ENCODE measurements around the gene ANGPTL8.

Gene ANGPTL8, protein sequence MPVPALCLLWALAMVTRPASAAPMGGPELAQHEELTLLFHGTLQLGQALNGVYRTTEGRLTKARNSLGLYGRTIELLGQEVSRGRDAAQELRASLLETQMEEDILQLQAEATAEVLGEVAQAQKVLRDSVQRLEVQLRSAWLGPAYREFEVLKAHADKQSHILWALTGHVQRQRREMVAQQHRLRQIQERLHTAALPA

DNA sequence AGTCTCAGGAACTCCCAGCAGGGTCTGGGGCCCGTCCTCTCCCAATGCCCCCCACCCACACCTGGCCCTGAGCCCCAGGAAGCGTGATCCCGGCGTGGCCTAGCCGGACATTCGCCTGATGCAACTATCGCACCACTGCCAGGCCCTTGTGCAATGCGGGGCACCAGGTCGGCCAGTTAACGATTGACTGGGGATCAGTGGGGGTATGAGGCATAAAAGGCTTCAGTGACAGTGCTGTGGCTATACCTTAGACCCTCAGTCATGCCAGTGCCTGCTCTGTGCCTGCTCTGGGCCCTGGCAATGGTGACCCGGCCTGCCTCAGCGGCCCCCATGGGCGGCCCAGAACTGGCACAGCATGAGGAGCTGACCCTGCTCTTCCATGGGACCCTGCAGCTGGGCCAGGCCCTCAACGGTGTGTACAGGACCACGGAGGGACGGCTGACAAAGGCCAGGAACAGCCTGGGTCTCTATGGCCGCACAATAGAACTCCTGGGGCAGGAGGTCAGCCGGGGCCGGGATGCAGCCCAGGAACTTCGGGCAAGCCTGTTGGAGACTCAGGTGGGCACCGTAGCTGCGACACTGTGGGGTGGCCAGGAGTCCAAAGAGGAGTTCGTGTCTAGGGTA is at the start of gene ANGPTL8:
Gene ANGPTL8, plus strand, starts transcription at position 243 of the 624 bp plus-strand sequence. Its CDS starts 19 bp downstream, at position 262.
- no peak for DNase-seq

DNA sequence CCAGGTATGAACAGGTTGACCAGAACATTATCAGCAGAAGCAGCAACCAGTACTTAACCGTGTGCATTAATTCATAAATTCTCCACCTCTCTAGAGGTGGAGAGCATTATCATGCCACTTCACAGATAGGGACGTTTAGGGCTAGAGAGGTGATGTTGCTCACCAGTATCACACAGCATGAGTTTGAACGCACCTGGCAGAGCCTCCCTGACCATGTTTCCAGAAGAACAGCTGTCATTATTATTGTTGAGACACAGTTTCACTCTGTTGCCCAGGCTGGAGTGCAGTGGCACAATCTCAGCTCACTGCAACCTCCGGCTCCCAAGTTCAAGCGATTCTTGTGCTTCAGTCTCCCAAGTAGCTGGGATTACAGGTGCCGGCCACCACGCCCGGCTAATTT is 48.9 kb upstream of the ANGPTL8 start:
- DNase-seq, result no peak

DNA sequence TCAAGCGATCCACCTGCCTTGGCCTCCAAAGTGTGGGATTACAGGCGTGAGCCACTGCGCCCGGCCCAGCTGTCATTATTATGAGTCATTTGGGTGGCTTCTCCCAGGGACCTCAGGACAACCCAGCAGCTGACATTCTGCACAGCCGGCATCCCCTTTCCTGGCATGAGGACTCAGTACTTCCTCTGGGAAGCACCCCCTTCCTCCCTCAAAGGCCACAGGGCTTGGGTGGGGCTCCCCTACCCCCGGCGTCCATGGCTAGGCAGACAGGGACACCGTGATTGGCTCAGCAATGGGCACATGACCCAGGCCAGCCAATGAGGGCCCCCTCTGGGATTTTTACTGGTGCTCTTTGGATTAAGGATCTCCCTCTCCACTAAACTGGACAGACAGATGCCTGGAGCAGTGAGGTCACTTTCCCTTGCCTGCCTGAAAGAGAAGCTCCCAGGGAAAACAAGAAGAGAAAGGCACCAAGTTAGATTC is 48.1 kb upstream of the ANGPTL8 start:
- no peak for DNase-seq

DNA sequence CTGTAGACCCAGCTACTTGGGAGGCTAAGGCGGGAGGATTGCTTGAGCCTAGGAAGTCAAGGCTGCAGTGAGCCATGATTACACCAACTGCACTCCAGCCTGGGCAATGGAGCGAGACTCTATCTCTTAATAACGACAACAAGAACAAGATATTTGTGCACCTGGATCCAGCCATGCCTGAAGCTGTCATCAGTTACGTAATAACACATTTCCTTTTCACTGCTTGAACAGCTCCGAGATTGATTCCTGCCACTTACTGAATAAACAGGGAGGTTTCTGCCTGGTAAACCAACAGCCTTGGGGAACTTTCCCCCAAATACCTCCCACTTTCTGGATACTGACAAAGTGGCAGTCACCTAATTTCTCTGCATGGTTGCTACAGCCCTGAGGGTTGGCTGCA is 47.5 kb upstream of the ANGPTL8 start:
- DNase-seq, result no peak

DNA sequence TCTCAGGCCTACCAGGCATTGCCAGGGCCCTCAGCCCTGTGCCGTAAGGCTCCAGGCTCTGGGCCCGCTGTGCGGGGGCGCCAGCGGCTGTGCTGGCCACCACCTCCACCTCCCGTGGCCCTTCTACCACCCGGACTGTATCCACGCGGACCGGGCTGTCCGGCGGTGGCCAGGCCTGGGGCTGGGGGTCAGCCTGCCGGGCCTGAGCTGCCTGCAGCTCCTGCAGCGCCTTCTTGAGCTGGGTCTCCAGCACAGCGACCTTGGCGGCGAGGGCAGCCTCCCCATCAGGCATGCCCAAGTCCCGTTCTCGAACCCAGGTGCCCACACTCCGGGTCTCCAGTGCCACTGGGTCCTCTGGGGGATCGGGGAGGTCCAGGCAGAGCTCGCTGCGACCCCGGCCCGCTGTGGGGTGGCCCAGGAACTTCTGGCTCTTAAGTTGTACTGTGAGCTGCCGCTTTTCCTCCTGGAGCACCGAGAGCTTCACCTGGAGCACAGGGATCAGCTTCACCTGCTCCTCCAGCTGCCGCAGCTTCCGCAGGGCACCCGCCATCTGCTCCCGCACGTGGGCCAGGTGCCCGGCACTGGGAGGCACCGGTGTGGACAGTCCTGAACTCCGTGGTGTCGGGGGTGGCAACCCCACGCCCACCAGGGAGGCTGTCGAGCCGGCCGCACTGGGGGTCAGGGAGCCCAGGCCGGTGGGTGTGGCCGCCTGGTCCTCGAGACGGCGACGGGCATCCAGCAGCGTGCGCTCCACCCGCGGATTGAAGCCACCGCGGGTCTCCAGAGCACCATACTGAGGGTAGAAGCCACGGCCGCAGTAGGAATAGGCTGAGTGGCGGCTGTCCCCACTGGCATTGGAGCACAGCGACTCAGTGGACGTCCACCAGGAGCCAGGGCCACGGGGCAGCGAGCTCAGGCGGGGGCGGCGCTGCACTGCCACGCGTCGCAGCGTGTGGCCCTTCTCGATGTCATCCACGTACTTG is 46.2 kb upstream of the ANGPTL8 start:
- no peak for DNase-seq

DNA sequence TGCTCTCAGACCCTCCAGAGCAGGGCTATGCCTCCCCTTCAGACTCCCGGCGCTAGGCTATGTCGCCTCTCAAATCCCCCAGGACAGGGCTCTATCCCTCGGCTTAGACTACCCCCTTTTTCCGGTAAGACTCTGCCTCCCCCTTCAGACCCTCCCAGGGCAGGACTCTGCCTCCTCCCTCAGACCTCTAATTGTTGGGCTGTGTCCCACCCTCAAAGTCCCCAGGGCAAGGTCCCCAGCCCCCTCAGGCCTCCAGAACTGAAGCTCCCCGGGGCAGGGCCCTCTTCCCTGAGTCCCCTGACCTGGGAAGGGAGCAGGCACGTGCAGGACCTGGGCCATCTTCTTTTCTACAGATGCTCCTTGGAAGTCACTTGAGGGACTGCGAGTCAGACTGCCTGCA is 45.2 kb upstream of the ANGPTL8 start:
- no peak for DNase-seq

DNA sequence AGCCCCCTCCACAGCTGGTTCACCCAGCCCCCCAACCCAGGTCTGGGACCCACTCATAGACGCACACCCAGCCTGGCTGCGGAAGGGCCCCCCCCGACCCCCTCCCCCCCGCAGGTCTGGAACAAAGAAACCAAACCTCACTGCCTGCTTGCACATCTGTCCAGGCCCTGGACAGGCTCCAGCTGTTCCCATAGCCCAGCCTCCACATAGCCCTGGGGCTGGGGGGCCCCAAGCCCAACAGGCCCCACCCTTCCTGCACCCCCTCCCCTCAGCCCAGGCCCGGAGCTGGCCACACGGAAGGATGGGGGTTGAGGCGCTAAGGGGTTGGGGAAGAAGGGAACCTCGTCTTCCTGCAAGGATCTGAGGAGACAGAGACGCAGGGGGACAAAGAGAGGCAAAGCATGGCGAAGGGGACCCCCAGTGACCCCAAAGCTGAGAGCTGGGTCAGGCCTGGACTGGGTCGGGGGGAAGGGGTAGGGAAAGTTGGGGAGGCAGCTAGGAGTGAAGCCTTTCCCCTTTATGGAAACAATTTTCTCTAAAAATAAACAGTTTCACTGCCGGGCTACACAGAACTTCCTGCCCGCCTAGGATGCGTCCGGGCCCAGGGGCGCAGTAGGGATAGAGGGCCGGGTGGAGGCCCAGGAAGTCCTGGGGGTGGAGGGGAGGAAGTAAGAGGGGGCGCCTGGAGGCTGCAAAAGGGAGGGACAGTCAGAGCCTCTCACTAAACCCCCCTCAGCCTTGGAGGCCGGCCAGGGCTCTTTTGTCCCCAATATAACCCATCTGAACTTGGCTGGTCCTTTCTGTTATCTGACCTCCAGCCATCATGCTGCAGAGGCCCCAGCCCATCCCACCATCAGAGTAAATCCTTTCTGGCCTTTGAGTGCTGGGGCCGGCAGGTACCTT is 44.5 kb upstream of the ANGPTL8 start:
- DNase-seq, result no peak

DNA sequence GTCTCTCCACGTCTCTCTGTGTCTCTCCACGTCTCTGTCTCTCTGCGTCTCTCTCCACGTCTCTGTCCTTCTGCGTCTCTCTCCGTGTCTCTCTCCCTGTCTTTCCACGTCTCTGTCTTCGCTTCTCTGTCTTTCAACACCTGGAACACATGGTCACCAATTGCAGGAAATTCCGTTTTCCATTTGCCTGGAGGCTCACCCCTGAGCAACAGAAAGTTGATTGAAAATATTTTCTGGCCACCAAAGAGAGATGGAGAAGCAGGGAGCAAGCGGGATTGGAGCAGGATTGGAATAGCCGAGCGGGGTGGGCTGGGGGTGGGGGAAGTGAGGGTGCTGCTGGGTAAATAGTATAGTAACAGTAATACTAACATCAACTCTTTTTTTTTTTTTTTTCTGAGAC is 43.7 kb upstream of the ANGPTL8 start:
- no peak for DNase-seq

DNA sequence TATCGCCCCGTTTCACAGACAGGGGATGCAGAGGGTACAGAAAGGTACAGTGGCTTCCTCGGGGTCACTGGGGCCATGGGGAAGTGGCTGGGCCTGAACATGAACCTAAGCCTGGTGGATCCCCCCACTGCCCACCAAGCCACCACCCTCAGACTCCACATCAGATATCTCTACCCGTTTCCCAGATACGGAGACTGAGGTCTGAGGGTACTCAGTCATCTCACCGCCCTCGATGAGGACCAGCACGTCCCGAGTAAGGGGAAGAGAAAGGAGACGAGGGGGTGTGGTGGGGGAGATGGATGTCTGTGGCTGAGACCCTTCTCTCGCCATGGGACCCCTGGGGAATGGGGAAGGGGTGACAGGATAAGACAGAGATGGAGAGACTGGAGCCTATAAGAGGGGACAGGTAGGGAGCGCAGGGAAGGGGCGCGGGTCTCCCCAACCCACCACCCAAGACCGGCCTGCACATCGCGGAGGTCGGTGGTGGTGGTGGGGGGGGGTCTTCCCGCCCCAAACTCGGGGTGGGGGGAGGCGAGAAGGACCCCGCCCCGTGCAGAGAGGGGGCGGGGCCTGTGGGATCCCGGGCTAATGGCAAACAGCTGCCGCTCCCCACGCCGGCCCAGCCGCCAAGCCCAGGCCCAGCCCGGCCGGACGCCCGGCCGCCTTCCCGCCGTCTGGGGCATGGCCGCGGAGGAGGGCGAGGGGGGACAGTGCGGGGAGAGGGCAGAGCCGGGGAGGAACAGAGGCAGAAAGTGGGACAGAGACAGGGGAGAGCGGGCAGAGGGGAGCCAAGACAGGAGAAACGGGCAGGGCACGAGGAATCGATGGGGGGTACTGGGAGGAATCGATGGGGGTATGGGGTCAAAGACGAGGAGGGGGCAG is 42.8 kb upstream of the ANGPTL8 start:
- DNase-seq, result no peak

DNA sequence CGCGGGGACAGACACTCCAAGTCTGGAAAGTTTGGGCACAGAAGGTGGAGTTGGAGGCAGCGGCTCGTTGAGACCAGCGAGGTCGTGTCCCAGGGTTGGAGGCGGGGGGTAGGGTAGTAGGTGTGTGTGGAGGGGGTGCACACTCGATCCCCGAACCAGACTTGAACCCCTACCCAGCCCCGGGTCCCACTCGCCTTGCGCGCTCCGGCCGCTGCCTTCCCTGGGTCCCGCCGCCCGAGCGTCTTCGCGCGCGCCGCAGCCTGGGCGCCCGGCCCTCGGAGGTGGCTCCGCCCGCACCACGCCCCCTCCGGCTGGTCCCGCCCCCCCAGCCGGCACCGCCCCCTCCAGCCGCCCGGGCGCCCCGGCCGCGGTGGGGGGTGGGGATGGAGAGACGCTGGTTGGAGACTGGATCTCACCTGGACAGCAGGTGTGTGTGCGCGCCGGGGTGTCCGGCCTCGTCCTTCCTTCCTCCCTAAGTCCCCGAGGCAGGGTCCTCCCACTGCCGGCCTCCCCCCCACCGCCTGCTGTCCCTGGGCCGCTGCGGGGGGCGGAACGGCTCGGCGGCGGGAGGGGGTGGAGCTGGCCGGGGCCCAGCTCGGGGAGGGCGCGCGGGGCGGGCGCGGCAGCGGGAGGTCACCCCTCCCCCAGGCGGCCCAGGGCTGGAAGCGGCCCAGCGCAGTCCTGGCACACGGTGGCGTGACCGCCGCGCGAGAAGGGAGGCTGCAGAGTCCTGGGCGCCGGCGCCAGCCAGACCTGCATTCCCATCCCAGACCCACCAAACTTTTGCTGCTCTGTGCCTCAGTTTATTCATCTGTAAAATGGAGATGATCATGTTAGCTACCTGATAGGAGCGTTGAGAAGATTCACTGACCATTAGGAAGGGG is 41.9 kb upstream of the ANGPTL8 start, which contains the start of gene KANK2:
Gene KANK2, minus strand, starts transcription at position 255 of the 884 bp plus-strand sequence. CDS start 3,034 bp downstream, outside the sequence.
- peak; percentile 61 to 66 for DNase-seq

DNA sequence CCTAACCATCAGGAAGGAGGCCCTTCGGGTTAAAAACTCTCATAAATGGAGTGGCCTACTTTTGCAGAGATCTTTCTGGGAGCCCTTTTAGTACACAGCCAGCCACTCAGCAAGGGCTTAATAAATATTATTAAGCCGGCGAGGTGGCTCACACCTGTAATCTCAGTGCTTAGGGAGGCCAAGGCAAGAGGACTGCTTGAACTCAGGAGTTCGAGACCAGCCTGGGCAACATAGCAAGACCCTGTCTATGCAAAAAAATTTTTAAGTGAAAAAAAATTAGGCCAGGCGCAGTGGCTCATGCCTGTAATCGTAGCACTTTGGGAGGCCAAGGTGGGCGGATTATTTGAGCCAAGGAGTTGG is 41.3 kb upstream of the ANGPTL8 start:
- no peak for DNase-seq

DNA sequence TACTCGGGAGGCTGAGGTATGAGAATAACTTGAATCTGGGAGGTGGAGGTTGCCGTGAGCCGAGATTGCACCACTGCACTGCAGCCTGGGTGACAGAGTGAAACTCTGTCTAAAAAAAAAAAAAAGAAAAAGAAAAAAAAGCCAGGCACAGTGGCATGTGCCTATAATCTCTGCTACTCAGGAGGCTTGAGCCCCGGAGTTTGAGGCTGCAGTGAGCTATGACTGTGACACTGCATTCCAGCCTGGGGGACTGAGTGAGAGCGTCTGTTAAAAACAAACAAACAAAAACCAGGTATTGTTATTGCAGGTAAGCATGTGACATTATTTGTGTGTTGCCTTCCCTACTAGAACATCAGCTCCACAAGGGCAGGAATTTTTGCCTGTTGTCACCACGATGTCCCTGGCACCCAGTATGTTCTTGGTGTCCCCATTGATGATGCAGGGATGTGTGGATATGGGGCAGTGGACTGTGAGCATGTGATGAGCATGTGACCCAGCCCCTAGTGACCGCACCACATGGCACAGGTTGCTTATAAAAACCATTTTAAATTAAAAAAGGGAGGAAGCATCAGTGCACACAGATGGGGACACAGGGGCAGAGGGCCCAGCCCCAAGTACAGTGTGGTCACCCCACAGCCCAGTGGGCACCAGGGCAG is 40.5 kb upstream of the ANGPTL8 start:
- no peak for DNase-seq

DNA sequence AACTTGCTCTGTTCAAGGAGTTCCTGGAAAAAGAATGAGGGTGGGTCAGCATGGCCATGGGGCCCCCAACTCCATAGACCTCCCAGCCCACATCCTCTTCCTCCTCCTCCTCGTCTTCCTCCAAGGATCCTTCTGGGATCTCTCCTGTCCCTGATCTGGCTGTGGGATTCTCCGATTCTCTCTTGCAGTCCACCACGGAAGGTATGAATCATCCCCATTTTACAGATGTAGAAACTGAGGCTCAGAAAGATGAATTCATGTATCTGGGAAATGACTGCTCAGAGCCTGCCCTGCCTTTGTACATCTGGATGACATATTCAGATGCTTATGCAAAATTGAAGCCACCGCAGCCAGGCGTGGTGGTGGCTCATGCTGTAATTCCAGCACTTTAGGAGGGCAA is 39.9 kb upstream of the ANGPTL8 start:
- DNase-seq, result no peak

DNA sequence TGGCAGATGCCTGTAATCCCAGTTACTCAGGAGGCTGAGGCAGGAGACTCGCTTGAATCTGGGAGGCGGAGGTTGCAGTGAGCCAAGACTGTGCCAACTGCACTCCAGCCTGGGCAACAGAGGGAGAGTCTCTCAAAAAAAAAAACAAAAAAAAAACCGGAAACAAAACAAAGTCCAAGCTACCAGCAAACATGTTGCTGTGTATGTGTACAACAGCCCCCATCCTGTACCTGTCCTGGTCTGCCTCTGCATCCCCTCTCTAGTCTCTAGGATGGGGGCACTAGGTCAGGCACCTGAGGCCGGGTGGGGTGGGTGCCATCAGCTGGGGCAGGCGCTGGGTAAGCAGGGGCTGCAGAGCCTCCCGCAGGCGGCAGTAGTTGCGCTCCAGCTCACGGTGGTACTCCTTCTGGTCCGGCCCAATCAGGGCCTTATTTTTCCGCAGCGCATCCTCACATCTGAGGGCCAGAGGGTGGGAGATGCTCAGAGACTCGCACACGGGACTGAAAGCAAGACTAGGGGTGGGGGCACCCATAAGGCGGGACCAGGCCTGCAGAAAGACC is 39.3 kb upstream of the ANGPTL8 start:
- no peak for DNase-seq

DNA sequence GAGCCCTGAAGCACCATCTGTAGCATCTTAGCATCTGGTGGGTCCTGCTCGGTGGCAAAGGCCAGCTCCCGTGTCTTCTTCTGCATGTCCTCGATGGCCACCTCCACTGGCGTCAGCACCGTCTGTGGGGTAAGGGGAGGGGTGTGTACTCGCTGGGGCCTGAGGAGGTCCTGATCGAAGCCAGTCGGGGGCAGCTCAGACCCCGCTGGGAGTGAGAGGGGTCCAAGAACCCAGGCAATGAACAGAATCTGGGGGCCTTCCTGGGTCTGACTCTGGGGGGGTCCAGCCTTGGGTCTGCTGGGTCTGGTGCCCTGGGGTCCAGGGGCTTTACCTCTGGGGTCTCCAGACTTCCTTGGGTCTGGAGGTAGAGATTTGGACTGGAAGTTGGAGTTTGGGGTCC is 38.5 kb upstream of the ANGPTL8 start:
- DNase-seq, result no peak

DNA sequence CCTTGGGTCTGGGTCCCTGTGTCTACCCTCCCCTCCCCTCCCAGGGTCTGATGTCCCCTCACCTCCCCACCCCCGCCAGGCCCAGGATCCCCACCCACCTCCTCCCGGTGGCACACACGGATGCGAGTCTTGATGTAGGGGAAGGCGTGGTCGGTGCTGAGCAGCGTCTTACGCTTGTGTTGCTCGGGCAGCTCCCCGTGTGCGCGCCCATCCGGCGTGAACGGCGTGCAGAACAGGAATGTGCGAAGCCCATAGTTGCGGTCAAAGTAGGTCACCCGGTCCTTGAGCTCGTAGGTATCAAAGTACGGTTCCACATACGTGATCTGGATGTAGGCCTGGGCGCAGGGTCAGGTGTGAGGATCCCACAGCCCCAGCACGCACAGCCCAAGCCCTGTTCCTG is 37.6 kb upstream of the ANGPTL8 start:
- no peak for DNase-seq

DNA sequence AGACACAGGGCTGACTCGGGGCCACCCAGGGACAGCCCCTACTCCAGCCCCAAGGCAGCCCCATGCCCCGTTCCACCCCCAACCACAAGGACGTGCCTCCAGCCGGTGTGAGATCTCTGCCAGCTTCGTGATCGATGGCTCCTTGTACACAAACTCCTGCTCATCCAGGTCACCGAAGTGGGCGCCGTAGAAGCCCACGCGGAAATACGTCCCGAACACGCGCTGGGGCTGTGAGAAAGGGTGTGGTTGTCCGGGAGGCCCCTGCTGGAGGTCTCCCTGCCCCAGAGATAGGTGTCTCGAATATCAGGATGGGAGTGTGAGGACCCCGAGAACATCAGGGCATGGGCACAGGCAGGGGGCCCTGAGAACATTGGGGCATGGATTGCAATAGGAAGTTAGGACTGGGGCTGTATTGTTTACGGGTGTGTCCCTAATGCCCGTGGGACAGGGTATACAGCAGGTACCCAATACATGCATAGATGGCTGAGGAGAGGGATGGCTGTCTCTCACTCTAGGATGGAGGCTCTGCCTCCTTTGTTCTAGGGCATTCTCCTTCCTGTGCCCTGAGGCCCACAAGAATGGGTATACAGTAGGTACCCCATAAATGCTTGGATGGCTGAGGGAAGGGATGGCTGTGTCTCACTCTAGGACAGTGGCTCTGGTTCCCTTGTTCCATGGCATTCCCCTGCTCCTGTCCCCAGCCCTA is 36.8 kb upstream of the ANGPTL8 start:
- DNase-seq, result no peak

DNA sequence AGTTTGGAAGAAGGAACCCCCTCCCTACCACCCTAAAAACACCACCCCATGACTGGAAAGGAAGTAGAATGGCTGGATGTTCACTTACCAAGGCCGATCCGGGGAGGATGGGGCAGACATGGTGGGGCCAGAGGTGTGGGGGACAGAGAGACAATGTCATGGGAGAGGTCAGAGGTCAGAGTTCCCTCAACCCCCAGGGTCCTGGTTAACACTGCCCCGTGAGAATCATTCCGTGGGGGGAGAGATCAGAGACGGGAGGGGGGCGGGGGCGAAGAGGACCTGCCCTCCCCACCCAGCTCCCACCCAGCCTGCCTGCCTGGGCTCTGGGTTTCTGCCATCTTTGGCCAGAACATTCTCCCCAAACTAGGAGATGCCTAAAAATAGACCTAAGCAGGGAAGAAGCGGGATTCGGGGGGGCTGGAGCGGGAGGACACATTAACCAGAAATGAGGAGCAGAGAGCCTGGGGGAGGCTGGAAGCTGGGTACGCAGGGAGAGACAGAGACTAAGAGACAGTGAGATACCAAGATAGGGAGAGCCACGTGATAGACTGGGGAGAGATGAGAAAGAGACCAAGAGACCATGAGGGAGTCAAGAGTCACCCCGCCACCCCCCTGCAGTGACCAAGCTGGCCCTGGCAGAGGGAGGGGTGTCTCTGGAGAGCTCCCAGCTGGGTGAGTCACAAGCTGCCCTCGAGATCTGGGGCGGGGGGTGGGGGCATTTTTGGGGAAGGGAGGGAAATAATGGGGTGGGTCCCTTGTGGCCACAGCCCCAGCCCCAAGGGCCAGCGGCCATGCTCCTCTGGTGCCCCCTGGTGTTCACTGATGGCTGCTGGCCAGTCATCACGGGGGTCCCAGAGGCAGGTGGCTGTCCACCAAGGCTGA is 36.0 kb upstream of the ANGPTL8 start:
- DNase-seq, result no peak

Data from NCI-H187 (cell line).